Effector CD8-positive, alpha-beta T cell (primary cell): Measurements from ENCODE around the gene SERPIND1.
"Not testable (repeated sequence)": the region's sequence is repeated elsewhere in the genome, so short reads cannot be mapped to it uniquely, and the experiment has no call there.

ENCODE experiments used
- DNase-seq: peaks from one replicate; lab custom pipeline; 2025; lab: John Stamatoyannopoulos, UW

Gene SERPIND1

GRCh38 chr22:20746431-20747189, 27.3 kb upstream of the SERPIND1 start:
- DNase-seq = no peak

GRCh38 chr22:20747223-20747622, 26.7 kb upstream of the SERPIND1 start:
- DNase-seq = no peak

GRCh38 chr22:20748082-20748481, 25.8 kb upstream of the SERPIND1 start:
- no peak for DNase-seq

DNA sequence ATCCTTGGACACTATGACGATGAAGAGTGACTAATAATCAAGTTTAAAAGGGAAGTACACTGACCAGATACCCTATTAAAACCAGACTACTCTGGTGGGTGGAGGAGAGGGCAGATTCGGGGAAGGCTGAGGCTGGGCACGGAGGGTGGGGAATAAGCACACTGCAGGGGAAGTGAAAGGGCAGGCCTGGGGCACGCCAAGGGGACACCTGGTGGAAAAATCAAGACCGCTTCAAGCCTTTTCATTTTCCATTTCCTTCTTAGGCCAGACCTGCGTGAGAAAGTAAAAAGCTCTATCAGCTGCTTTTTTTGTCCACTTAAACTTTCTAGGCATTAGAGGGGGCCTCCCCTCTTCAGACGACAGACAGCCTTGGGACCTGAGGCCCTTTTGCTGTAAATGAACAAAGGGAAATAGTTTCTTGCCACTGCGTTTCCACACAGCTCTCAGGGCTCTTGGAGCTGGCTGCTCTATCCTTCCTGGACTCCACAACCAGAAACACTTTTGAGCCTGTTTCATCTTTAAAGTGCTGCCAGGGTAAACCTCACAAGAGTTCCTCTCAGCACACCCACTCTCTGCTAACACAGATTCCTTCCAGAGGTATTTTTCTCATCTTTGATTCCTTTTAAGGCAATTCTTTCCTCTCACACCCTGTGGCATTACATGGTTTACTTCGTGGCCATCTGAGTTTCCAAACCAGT, 25.0 kb upstream of the SERPIND1 start:
- no peak for DNase-seq

GRCh38 chr22:20749453-20749852, 24.5 kb upstream of the SERPIND1 start:
- DNase-seq = no peak

GRCh38 chr22:20750461-20751184, 23.3 kb upstream of the SERPIND1 start:
- DNase-seq = no peak

DNA sequence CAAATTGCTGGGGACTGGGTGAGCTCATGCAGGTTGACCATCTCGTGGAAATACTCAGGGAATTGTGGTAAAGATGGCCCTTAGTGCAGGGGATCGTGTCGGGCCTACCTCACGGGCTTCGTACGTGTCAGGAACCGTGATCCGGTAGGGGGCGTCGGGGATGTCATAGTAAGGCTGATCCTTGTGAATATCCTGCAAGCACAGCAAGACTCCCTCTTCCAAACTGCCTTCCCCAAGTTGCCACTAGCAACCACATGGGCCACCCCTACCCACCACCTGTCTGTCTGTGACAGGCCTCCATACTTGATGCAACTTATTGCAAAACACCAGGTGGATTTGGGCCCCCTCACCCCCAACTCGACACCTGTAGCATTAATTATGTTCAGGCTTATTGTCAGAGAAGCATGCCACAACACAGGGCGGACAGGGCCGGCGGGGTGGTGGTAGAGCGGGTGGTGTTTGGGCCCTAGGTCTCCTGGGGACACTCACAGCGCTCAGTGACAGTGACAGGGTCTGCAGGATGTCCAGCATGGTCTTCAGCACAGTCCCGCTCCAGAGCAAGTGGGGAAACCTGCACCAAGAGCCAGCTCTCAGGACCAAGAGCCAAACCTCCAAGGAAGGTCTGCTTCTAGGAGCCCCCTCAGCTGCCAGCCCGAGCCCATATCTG, 22.6 kb upstream of the SERPIND1 start:
- DNase-seq = no peak

GRCh38 chr22:20752104-20752741, 21.7 kb upstream of the SERPIND1 start:
- no peak for DNase-seq

- DNase-seq = no peak
These were observed 21.0 kb upstream of the SERPIND1 start for GRCh38 chr22:20752873-20753272.

DNA sequence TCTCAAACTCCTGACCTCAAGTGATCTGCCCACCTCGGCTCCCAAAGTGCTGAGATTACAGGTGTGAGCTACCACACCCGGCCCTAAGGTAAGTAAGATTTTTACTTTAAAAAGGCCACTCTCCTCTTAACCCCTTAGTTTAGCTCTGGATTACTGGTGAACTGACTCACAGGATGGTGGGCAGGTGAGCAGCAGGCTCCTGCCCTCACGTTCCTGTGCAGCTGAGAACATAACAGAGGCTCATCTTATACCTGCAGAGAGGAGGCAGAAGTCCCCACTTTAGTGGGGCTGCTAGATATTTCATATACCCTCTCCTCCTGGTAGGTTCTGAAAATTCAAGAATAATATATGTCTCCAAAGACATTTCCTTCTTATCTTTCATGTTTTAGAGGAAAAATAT, 17.1 kb upstream of the SERPIND1 start:
- DNase-seq = no peak

DNA sequence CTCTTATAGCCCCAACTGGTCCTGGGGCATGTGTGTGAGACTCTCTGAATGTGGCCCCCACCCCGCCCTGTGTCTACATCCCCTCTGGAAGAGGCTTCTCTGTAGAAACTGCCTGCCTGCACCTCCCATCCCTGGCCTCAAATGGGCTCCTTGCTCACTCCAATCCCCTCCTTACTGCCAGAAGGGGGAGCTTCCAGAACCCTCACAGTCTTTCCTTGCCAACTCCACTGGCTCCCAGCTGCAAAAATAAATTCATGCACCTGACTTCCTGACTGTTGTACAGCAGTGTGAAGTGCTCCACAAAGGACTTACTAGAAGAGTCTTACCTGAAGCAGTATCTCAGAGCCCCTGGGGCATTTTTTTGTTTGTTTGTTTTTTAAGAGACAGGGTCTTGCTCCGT, 15.2 kb upstream of the SERPIND1 start:
- DNase-seq = no peak

- DNase-seq = no peak
These were observed 13.8 kb upstream of the SERPIND1 start for GRCh38 chr22:20760084-20760483.

DNA sequence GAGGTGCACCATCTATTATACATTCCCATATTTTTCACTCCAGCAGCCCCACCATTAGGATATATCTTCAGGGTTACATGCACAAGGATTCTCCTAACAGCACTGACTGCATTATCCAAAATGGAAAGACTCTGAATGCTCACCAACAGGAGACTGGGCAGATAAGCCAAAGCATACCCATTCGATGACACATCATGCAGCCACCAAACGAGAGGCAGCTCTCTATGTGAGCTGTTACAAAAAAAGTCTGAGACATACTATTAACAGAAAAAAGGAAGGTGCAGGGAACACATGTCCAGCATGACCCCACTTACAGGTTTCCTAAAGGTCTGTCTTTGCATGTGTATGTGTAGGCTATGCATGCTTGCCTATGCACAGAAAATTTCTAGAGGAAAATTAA, 12.4 kb upstream of the SERPIND1 start:
- no peak for DNase-seq

DNA sequence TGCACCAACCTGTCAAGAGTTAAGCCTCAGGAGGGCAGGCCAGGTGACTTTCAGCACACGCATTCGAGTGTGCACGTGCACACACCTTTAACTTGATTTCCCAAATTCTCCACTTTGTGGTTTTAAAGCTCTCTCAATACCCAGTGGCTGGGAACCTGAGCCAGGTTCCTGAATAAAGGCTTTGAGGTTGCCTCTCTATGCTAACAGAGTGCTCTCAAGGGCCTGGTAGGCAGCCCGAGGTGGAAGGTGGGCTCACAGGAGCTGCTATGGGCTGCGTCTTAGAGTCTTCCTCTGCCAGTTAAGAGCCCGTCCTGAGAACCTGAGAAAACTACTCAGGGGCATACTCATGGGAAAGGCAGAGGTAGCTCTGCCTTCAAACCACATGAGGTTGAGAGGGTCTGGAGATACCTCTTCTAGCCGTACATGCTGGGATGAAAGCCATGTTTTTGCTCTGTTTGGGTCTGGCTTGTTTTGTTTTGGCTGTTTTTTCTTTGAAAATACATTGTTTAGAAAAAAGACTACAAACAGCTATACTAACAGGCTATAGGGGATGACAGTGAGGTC, 11.6 kb upstream of the SERPIND1 start:
- no peak for DNase-seq

- DNase-seq = no peak
These were observed 10.1 kb upstream of the SERPIND1 start for GRCh38 chr22:20763630-20764470.

GRCh38 chr22:20764471-20764720, 9.5 kb upstream of the SERPIND1 start:
- DNase-seq = no peak

DNA sequence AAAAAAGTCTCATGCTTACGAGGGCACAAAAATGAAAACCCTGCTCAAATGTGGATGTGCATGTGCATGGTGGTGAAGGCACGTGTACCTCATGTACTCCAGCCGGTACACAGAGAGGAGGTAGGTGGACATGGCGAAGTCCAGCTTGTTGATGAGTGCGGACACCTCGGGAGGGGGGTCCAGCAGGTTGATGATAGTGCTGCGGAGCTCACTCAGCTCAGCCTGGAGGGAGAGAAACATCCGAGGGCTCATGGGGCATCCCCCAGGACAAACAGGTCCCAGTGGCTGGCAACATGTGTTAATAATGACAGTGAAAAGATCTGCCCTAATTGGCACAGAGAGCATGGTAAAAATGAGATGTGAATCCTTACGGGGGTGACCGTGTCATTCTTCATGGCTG, 9.2 kb upstream of the SERPIND1 start:
- DNase-seq = no peak

GRCh38 chr22:20765938-20766337, 8.0 kb upstream of the SERPIND1 start:
- DNase-seq = no peak

DNA sequence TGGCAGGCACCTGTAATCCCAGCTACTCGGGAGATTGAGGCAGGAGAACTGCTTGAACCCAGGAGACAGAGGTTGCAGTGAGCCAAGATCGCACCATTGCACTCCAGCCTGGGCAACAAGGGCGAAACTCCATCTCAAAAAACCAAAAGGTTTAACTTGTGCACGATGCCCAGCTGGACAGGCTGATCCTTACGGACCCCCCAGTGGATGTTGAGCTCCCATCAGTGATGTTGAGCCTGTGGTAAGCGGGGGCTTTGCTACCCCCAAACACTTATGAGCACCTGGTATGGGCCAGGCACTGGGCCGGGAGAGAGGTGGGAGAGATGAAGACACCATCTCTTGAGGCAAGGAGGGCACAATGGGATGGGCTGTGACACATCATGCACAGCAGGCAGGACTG, 7.4 kb upstream of the SERPIND1 start:
- DNase-seq = no peak

GRCh38 chr22:20769496-20769826, 4.5 kb upstream of the SERPIND1 start:
- not testable (repeated sequence) for DNase-seq
